H1 (cell line): ENCODE measurements around the gene DRP2. TPM values are rescaled to one million over a fixed set of nuclear protein-coding genes. Genes with fewer than 3 reads are reported as not detected.

ENCODE experiments used
- KDM4A ChIP-seq: IDR thresholded peaks from one replicate; pipeline ENCODE4 v1.7.1; 2012; ENCODE audit warnings: low read depth, mild to moderate bottlenecking, moderate library complexity, low read length, inconsistent platforms; ENCODE audit not compliant: severe bottlenecking
- polyA plus RNA-seq, 7 experiments: library from polyadenylated mRNA; depleted of rRNA in 3 of 7; stranded (reverse) in 5 of 7; unstranded in 2 of 7; fragments of >200 nt in 5 of 7; fragments of 200-250 nt in 2 of 7; gene quantifications; 1 replicate in 5 of 7; 2 replicates in 1 of 7; 4 replicates in 1 of 7; pipeline versions ENCODE4 v1.2.1 to v1.2.3, GENCODE V29; 2011 to 2013; ENCODE audit warnings: missing spikeins in 2 of 7, mixed read lengths in 2 of 7
- total RNA-seq: library from RNA; stranded (reverse); fragmentation: NEBNext Ultra II Directional; extraction: Animal tissue kit (Norgen Biotek cat#: 25700); gene quantifications from 2 replicates; pipeline ENCODE4 v1.2.1, GENCODE V29; 2021
- TF ChIP-seq, protein P1 (sequence below): fragments of 300-600 bp; sonication (generic); IDR thresholded peaks from 2 replicates; pipeline ENCODE4 v1.7.1; 2012; ENCODE audit warnings: low read length, moderate library complexity, mild to moderate bottlenecking, inconsistent platforms; ENCODE audit not compliant: insufficient replicate concordance

Gene DRP2
- total and polyA plus RNA-seq, 2 of the 8 experiments (the other 6 are each of a cell fraction or from before 2014, with no cell fraction given), result 0.18 to 0.20 TPM

- TF ChIP-seq, protein P1, sequence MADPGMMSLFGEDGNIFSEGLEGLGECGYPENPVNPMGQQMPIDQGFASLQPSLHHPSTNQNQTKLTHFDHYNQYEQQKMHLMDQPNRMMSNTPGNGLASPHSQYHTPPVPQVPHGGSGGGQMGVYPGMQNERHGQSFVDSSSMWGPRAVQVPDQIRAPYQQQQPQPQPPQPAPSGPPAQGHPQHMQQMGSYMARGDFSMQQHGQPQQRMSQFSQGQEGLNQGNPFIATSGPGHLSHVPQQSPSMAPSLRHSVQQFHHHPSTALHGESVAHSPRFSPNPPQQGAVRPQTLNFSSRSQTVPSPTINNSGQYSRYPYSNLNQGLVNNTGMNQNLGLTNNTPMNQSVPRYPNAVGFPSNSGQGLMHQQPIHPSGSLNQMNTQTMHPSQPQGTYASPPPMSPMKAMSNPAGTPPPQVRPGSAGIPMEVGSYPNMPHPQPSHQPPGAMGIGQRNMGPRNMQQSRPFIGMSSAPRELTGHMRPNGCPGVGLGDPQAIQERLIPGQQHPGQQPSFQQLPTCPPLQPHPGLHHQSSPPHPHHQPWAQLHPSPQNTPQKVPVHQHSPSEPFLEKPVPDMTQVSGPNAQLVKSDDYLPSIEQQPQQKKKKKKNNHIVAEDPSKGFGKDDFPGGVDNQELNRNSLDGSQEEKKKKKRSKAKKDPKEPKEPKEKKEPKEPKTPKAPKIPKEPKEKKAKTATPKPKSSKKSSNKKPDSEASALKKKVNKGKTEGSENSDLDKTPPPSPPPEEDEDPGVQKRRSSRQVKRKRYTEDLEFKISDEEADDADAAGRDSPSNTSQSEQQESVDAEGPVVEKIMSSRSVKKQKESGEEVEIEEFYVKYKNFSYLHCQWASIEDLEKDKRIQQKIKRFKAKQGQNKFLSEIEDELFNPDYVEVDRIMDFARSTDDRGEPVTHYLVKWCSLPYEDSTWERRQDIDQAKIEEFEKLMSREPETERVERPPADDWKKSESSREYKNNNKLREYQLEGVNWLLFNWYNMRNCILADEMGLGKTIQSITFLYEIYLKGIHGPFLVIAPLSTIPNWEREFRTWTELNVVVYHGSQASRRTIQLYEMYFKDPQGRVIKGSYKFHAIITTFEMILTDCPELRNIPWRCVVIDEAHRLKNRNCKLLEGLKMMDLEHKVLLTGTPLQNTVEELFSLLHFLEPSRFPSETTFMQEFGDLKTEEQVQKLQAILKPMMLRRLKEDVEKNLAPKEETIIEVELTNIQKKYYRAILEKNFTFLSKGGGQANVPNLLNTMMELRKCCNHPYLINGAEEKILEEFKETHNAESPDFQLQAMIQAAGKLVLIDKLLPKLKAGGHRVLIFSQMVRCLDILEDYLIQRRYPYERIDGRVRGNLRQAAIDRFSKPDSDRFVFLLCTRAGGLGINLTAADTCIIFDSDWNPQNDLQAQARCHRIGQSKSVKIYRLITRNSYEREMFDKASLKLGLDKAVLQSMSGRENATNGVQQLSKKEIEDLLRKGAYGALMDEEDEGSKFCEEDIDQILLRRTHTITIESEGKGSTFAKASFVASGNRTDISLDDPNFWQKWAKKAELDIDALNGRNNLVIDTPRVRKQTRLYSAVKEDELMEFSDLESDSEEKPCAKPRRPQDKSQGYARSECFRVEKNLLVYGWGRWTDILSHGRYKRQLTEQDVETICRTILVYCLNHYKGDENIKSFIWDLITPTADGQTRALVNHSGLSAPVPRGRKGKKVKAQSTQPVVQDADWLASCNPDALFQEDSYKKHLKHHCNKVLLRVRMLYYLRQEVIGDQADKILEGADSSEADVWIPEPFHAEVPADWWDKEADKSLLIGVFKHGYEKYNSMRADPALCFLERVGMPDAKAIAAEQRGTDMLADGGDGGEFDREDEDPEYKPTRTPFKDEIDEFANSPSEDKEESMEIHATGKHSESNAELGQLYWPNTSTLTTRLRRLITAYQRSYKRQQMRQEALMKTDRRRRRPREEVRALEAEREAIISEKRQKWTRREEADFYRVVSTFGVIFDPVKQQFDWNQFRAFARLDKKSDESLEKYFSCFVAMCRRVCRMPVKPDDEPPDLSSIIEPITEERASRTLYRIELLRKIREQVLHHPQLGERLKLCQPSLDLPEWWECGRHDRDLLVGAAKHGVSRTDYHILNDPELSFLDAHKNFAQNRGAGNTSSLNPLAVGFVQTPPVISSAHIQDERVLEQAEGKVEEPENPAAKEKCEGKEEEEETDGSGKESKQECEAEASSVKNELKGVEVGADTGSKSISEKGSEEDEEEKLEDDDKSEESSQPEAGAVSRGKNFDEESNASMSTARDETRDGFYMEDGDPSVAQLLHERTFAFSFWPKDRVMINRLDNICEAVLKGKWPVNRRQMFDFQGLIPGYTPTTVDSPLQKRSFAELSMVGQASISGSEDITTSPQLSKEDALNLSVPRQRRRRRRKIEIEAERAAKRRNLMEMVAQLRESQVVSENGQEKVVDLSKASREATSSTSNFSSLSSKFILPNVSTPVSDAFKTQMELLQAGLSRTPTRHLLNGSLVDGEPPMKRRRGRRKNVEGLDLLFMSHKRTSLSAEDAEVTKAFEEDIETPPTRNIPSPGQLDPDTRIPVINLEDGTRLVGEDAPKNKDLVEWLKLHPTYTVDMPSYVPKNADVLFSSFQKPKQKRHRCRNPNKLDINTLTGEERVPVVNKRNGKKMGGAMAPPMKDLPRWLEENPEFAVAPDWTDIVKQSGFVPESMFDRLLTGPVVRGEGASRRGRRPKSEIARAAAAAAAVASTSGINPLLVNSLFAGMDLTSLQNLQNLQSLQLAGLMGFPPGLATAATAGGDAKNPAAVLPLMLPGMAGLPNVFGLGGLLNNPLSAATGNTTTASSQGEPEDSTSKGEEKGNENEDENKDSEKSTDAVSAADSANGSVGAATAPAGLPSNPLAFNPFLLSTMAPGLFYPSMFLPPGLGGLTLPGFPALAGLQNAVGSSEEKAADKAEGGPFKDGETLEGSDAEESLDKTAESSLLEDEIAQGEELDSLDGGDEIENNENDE, result no peak
- no peak for TF ChIP-seq KDM4A
- TF ChIP-seq, all 59 proteins: peak for 0
Observed at GRCh38 chrX:101276238-101276637, 56.7 kb downstream of the DRP2 start (continued).
